SK-N-MC (cell line): ENCODE results near the gene C16orf87.

ENCODE experiments used
- DNase-seq: peaks from one replicate; pipeline ENCODE4 v3.0.0-alpha.2; 2011; ENCODE audit warnings: low read depth, low spot score
- H3K27ac ChIP-seq: fragments of 200-600 bp; sonication (generic); 2 replicates; pipeline ENCODE4 v1.5.1; 2016; ENCODE audit warnings: mixed run types
- H3K36me3 ChIP-seq: fragments of 200-600 bp; sonication (generic); 2 replicates; pipeline ENCODE4 v1.6.1; 2017; ENCODE audit warnings: antibody characterized with exemption, low read length, mixed read lengths; ENCODE audit not compliant: insufficient read depth
- H3K4me3 ChIP-seq: fragments of 200-600 bp; sonication (generic); 2 replicates; pipeline ENCODE4 v1.5.1; 2016
- H3K9ac ChIP-seq: fragments of 200-600 bp; sonication (generic); 2 replicates; pipeline ENCODE4 v1.8.0; 2017; ENCODE audit warnings: mixed run types, mixed read lengths; ENCODE audit not compliant: insufficient read length
- H3K9me3 ChIP-seq: fragments of 200-600 bp; sonication (generic); 2 replicates; pipeline ENCODE4 v1.6.1; 2017; ENCODE audit warnings: low read depth, mild to moderate bottlenecking, antibody characterized with exemption, low read length, moderate library complexity, mixed read lengths
- EZH2 ChIP-seq: fragments of 200-600 bp; sonication (generic); IDR thresholded peaks from one replicate; pipeline ENCODE4 v1.6.1; 2017; ENCODE audit warnings: antibody characterized with exemption
- FOXP2 ChIP-seq: optimal IDR thresholded peaks from 2 replicates; pipeline ENCODE3; 2011; ENCODE audit warnings: mild to moderate bottlenecking, moderate library complexity; ENCODE audit not compliant: insufficient read depth; ENCODE audit errors: extremely low read length, control extremely low read depth
- POLR2AphosphoS5 ChIP-seq: IDR thresholded peaks from 2 replicates; pipeline ENCODE4 v1.6.1; 2012; ENCODE audit warnings: mild to moderate bottlenecking, low read depth, low read length, borderline replicate concordance

The C16orf87 gene

DNA sequence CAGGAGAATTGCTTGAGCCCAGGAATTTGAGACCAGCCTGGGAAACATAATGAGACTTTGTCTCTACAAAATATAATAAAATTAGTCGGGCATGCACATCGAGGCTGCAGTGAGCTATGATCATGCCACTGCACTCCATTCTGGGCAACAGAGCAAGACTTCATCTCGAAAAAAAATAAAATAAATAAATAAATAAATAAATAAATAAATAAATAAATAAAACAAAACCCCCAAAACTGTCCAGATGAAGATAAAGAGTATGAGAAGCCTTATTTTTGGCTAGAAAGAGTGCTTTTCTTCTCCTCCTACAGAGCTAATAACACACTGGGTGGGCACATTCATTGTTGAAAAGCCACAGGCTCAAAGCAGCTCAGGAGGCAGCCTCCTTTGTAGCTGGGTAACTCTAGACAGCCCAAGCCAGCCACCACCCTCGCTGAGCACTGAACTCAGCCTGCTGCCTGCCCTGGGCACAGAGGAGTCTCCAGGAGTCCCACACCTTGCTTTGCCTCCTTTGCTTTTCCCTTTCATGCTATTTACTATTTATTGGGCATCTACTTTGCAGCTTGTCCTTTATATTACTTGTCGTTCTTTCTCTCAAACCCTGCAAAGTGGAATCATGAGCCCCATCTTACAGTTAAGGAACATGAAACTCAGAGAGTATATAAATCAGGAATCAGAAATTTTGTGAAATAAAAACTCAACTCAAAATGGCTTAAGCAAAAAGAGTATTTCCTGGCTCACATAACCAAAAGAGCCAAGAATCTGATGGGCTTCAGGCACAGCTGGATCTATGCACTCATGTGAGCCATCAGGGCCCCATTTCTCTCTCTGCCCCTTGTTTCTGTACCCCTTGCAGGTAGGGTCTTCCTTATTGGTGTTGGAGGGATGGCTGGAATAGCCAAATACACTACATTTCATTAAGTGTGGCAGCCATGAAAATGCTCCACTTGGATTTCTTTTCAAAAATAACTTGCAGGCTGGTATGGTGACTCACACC is 18.1 kb upstream of the C16orf87 start:
- H3K27ac ChIP-seq = no peak overlapping the region
- no peaks in the 10 kb centered on the region for H3K36me3 ChIP-seq

DNA sequence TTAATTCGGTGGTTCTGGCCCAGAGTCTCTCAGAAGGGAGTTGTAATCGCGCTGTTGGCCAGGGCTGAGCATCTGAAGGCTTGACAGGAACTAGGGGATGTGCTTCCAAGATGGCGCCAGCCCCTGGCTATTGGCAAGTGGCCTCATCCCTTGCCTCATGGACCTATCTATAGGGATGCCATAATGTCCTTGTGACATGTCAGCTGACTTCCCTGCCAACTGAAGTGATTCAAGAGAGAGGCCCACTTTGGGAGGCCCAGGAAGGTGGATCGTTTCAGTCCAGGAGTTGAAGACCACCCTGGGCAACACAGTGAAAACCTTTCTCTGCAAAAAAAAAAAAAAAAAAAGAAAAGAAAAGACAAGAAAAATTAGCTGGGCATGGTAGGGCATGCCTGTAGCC is 15.0 kb upstream of the C16orf87 start:
- Histone ChIP-seq H3K36me3 (no peaks in the 10 kb centered on the region), H3K27ac (no peak overlapping the region), H3K4me3 (no peak overlapping the region), H3K9ac (no peak overlapping the region), H3K9me3 (no peaks in the 10 kb centered on the region)
- no peak for DNase-seq
- TF ChIP-seq POLR2AphosphoS5 (no peak), EZH2 (no peak), FOXP2 (no peak)

More for the DNA sequence above, 18.1 kb upstream of the C16orf87 start:
- no peak for DNase-seq
- Histone ChIP-seq H3K4me3 (no peak overlapping the region), H3K9me3 (no peaks in the 10 kb centered on the region), H3K9ac (no peak overlapping the region)
- TF ChIP-seq POLR2AphosphoS5 (no peak), EZH2 (no peak)

- no peak overlapping the region for H3K9ac ChIP-seq
- DNase-seq = no peak
- TF ChIP-seq POLR2AphosphoS5 (no peak), FOXP2 (no peak), EZH2 (no peak)
Measured at GRCh38 chr16:46844771-46845170, 13.8 kb upstream of the C16orf87 start.

DNA sequence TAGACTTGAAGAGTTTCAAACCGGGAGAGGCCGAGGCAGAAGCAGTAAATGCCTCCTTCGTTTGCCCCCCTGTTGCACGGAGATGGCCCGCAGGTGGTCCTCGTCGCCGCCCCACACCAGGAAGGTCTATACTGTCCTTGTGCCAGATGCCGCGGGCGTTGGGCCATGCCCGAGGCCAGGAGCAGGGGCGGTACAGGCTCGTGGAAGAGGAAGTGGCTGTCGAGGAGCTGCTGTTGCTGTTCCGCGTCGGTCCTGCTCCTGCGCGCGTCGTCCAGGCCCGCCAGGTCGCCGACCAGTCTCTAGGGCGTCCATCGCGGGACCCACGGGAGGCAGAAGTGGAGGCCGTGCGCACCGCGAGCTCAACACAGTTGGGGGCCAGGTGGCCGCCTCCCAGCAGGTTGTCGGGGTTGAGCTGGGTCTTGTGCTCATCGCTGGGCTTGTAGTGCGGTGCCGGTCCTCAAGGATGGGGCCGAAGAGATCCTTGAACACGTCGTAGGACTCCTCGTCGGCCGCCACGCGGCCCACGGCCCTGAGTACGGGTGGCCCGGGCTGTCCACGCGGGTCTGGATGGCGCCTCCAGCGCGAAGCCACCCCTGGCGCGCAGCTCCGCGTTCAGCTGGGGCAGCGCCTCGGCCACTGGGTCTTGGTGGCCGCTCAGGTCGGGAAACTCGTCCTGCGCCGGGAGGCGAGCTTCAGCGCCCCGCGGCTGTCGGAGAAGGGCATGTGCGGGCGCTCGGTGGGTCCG is 13.1 kb upstream of the C16orf87 start:
- Histone ChIP-seq H3K9ac (no peak overlapping the region), H3K9me3 (no peaks in the 10 kb centered on the region), H3K36me3 (no peaks in the 10 kb centered on the region), H3K27ac (no peak overlapping the region), H3K4me3 (no peak overlapping the region)
- TF ChIP-seq FOXP2 = no peak
- no peak for TF ChIP-seq POLR2AphosphoS5
- TF ChIP-seq EZH2 = no peak
- DNase-seq = no peak

More at GRCh38 chr16:46844771-46845170, 13.8 kb upstream of the C16orf87 start:
- H3K27ac ChIP-seq = no peak overlapping the region
- H3K9me3 ChIP-seq = no peaks in the 10 kb centered on the region
- no peak overlapping the region for H3K4me3 ChIP-seq
- H3K36me3 ChIP-seq = no peaks in the 10 kb centered on the region

- no peak for DNase-seq
- H3K36me3 ChIP-seq = no peaks in the 10 kb centered on the region
- TF ChIP-seq FOXP2 (no peak), EZH2 (no peak), POLR2AphosphoS5 (no peak)
- H3K4me3 ChIP-seq = no peak overlapping the region
- H3K9ac ChIP-seq = no peak overlapping the region
- H3K27ac ChIP-seq = no peak overlapping the region
- H3K9me3 ChIP-seq = no peaks in the 10 kb centered on the region
Measured at GRCh38 chr16:46842192-46842895, 11.4 kb upstream of the C16orf87 start.

- Histone ChIP-seq H3K9ac (no peak overlapping the region), H3K36me3 (no peaks in the 10 kb centered on the region), H3K4me3 (no peak overlapping the region), H3K9me3 (no peaks in the 10 kb centered on the region), H3K27ac (no peak overlapping the region)
- no peak for TF ChIP-seq EZH2
- TF ChIP-seq POLR2AphosphoS5 = no peak
- no peak for DNase-seq
Measured at GRCh38 chr16:46839986-46840443, 9.0 kb upstream of the C16orf87 start.

DNA sequence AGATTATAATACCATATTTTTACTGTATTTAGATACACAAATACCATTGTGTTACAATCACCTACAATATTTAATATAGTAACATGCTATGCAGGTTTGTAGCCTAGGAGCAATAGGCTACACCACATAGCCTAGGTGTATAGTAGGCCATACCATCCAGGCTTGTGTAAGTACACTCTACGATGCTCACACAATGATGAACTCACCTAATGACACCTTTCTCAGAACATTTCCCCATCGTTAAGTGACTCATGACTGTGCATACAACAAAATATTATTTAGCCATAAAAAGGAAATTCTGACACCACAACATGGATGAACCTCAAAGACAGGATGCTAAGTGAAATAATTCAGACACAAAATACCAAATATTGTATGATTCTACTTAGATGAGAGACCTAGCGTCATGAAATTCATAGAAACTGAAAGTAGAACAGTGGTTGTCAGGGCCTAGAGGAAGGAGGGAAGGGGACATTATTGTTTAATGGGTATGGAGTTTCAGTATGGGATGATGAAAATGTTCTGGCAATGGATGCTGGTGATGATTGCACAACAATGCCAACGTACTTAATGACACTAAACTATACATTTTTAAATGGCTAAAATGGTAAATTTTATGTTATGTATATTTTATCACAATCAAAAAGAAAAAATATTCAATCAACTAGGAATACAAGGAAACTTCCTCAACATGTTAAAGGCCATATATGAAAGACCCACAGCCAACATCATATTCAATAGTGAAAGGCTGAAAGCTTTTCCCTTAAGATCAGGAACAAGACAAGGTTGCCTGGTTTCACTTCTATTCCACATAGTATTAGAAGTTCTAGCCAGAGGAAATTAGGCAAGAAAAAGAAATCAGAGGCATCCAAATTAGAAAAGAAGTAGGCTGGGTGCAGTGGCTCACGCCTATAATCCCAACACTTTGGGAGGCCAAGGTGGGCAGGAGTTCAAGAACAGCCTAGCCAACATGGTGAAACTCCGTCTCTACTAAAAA is 5.9 kb upstream of the C16orf87 start:
- Histone ChIP-seq H3K9ac (no peak overlapping the region), H3K4me3 (no peak overlapping the region), H3K27ac (no peak overlapping the region), H3K36me3 (no peaks in the 10 kb centered on the region), H3K9me3 (no peaks in the 10 kb centered on the region)
- no peak for DNase-seq
- TF ChIP-seq EZH2 (no peak), FOXP2 (no peak), POLR2AphosphoS5 (no peak)

GRCh38 chr16:46833460-46833800 is 2.5 kb upstream of the C16orf87 start:
- DNase-seq = no peak
- Histone ChIP-seq H3K9me3 (no peaks in the 10 kb centered on the region), H3K36me3 (no peaks in the 10 kb centered on the region), H3K4me3 (no peak overlapping the region), H3K27ac (no peak overlapping the region), H3K9ac (no peak overlapping the region)
- TF ChIP-seq FOXP2 = no peak
- TF ChIP-seq POLR2AphosphoS5 = no peak
- no peak for TF ChIP-seq EZH2
